Neuronal stem cell (in vitro differentiated cells): ENCODE results near the gene HS3ST4.

Experiments used
- DNase-seq: peaks from one replicate; pipeline ENCODE4 v3.0.0-alpha.2; 2013; ENCODE audit warnings: low spot score
- H2AFZ ChIP-seq: one replicate; pipeline ENCODE4 v1.6.1; 2013; ENCODE audit warnings: mild to moderate bottlenecking, low read length, inconsistent platforms
- H2AK5ac ChIP-seq: 2 replicates; pipeline ENCODE4 v1.6.1; 2013; ENCODE audit warnings: low read depth, mild to moderate bottlenecking, inconsistent platforms, low read length, moderate library complexity, mixed read lengths
- H2BK120ac ChIP-seq: 2 replicates; pipeline ENCODE4 v1.6.1; 2013; ENCODE audit warnings: low read depth, mild to moderate bottlenecking, inconsistent platforms, low read length, moderate library complexity, mixed read lengths
- H2BK12ac ChIP-seq: one replicate; pipeline ENCODE4 v1.6.1; 2013; ENCODE audit warnings: low read length, inconsistent platforms
- H2BK15ac ChIP-seq: 2 replicates; pipeline ENCODE4 v1.6.1; 2013; ENCODE audit warnings: mild to moderate bottlenecking, low read length, inconsistent platforms, mixed read lengths
- H2BK5ac ChIP-seq: one replicate; pipeline ENCODE4 v1.6.1; 2013; ENCODE audit warnings: inconsistent platforms, mild to moderate bottlenecking, low read length, moderate library complexity
- H3K14ac ChIP-seq: one replicate; pipeline ENCODE4 v1.6.1; 2013; ENCODE audit warnings: low read length, inconsistent platforms
- H3K18ac ChIP-seq: 2 replicates; pipeline ENCODE4 v1.6.1; 2013; ENCODE audit warnings: low read length, inconsistent platforms
- H3K23ac ChIP-seq: 2 replicates; pipeline ENCODE4 v1.6.1; 2013; ENCODE audit warnings: low read depth, mild to moderate bottlenecking, mixed read lengths, low read length, inconsistent platforms; ENCODE audit not compliant: poor library complexity
- H3K27ac ChIP-seq: replicated peaks from 3 replicates; pipeline ENCODE4 v1.5.1; 2013; ENCODE audit warnings: low read length, inconsistent platforms
- H3K27me3 ChIP-seq, 3 experiments: 2 replicates each; pipeline ENCODE4 v1.6.1; 2013; ENCODE audit warnings: low read length in 3 of 3, mild to moderate bottlenecking in 2 of 3, inconsistent platforms in 1 of 3, low read depth in 1 of 3, mixed read lengths in 1 of 3, moderate library complexity in 1 of 3; ENCODE audit not compliant: control insufficient read depth in 3 of 3, insufficient read depth in 3 of 3
- H3K36me3 ChIP-seq, 2 donors: replicated peaks in 1 of 2; 2 replicates each; pipeline ENCODE4 v1.6.1; 2013; ENCODE audit warnings: low read length in 2 of 2; ENCODE audit not compliant: control insufficient read depth in 2 of 2, insufficient read depth in 2 of 2
- H3K4ac ChIP-seq: 2 replicates; pipeline ENCODE4 v1.6.1; 2013; ENCODE audit warnings: inconsistent platforms, mild to moderate bottlenecking, low read length, moderate library complexity
- H3K4me1 ChIP-seq, 2 donors: 1 replicate in 1 of 2; 2 replicates in 1 of 2; pipeline ENCODE4 v1.6.1; 2013; ENCODE audit warnings: low read length in 2 of 2, low read depth in 1 of 2; ENCODE audit not compliant: control insufficient read depth in 2 of 2, insufficient read depth in 1 of 2
- H3K4me2 ChIP-seq: one replicate; pipeline ENCODE4 v1.6.1; 2013; ENCODE audit warnings: mild to moderate bottlenecking, low read length, inconsistent platforms; ENCODE audit not compliant: insufficient read depth, poor library complexity, severe bottlenecking
- H3K4me3 ChIP-seq, 2 donors: 2 replicates each; pipeline ENCODE4 v1.5.1; 2013; ENCODE audit warnings: low read length in 2 of 2, mild to moderate bottlenecking in 2 of 2, inconsistent platforms in 1 of 2, moderate library complexity in 1 of 2
- H3K79me1 ChIP-seq: one replicate; pipeline ENCODE4 v1.6.1; 2013; ENCODE audit warnings: low read depth, mild to moderate bottlenecking, inconsistent platforms, low read length, moderate library complexity
- H3K9ac ChIP-seq: one replicate; pipeline ENCODE4 v1.6.1; 2013; ENCODE audit warnings: mild to moderate bottlenecking, low read depth, low read length, inconsistent platforms; ENCODE audit not compliant: poor library complexity
- H3K9me3 ChIP-seq, 2 donors: replicated peaks in 1 of 2; 2 replicates each; pipeline versions ENCODE3 to v1.6.1; 2013; ENCODE audit warnings: low read length in 2 of 2, mild to moderate bottlenecking in 2 of 2, inconsistent platforms in 1 of 2, low read depth in 1 of 2, mixed read lengths in 1 of 2, moderate library complexity in 1 of 2; ENCODE audit not compliant: control insufficient read depth in 2 of 2, insufficient read depth in 1 of 2
- H4K8ac ChIP-seq: one replicate; pipeline ENCODE4 v1.6.1; 2013; ENCODE audit warnings: low read depth, mild to moderate bottlenecking, inconsistent platforms, low read length, moderate library complexity
- H4K91ac ChIP-seq: one replicate; pipeline ENCODE4 v1.6.1; 2013; ENCODE audit warnings: low read length, low read depth, mild to moderate bottlenecking, inconsistent platforms; ENCODE audit not compliant: poor library complexity
- WGBS, 2 donors: extraction: QIAGEN DNeasy Blood & Tissue Kit; methylation state at CpG; one replicate each; pipeline ENCODE4 v1.1.7; 2013; ENCODE audit warnings: missing lambda C conversion rate in 2 of 2, mixed read lengths in 1 of 2; ENCODE audit not compliant: insufficient read length in 2 of 2, insufficient replicate concordance in 1 of 2; ENCODE audit errors: extremely low coverage in 2 of 2; 5-methylcytosine and 5-hydroxymethylcytosine counted together

HS3ST4 gene

GRCh38 chr16:26108836-26109505 lies 417.2 kb downstream of the HS3ST4 start:
- DNase-seq = no peak
- Histone ChIP-seq H3K14ac (no peak overlapping the region), H3K27me3 (no peaks in the 10 kb centered on the region), H2BK5ac (no peak overlapping the region), H3K9me3 (no peaks in the 10 kb centered on the region), H4K8ac (no peak overlapping the region), H2BK120ac (no peak overlapping the region), H3K4me1 (peaks cover 0 to 1% of the 10 kb centered on the region in 2 donors), H3K36me3 (no peaks in the 10 kb centered on the region), H3K23ac (no peak overlapping the region), H3K4me3 (no peak overlapping the region), H3K18ac (peak overlapping the region; percentile 27), H3K4me2 (no peak overlapping the region), H2AK5ac (no peak overlapping the region), H2BK12ac (no peak overlapping the region), H3K9ac (no peak overlapping the region), H3K27ac (no peak overlapping the region), H4K91ac (no peak overlapping the region), H2BK15ac (no peak overlapping the region), H3K79me1 (no peaks in the 10 kb centered on the region), H3K4ac (no peak overlapping the region), H2AFZ (no peak overlapping the region)
- no CpG with 5 or more reads among the region's 13 CpGs for WGBS, 2 donors

DNA sequence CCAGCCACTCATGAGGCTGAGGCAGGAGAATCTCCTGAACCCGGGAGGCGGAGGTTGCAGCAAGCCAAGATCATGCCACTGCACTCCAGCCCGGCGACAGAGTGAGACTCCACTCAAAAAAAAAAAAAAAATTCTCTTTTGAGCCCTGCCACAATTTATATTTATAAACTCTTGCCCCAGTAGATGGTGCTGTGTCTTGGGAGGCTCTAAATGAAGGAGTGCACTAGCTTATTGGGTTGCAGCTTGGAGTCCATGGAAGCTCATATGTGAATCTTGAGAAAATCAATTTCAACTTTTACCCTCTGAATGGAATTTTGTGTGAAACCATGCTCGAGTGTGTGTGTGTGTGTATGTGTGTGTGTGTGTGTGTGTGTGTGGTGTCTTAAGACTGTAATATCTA lies 420.1 kb downstream of the HS3ST4 start:
- no peaks in the 10 kb centered on the region for H3K4me1 ChIP-seq
- no peak overlapping the region for H2BK15ac ChIP-seq
- H2BK5ac ChIP-seq = no peak overlapping the region
- H3K23ac ChIP-seq = no peak overlapping the region
- no peak overlapping the region for H3K9ac ChIP-seq
- DNase-seq = no peak
- no peak overlapping the region for H2BK12ac ChIP-seq
- H3K18ac ChIP-seq = no peak overlapping the region
- H2BK120ac ChIP-seq = no peak overlapping the region
- H3K14ac ChIP-seq = no peak overlapping the region
- no peak overlapping the region for H2AK5ac ChIP-seq
- H3K79me1 ChIP-seq = no peaks in the 10 kb centered on the region
- H2AFZ ChIP-seq = no peak overlapping the region
- H3K27me3 ChIP-seq = no peaks in the 10 kb centered on the region
- no peaks in the 10 kb centered on the region for H3K36me3 ChIP-seq
- no peaks in the 10 kb centered on the region for H3K9me3 ChIP-seq
- no peak overlapping the region for H4K91ac ChIP-seq
- H3K27ac ChIP-seq = no peak overlapping the region
- H3K4me2 ChIP-seq = no peak overlapping the region
- no CpG with 5 or more reads among the region's 5 CpGs for WGBS, 2 donors
- no peak overlapping the region for H3K4me3 ChIP-seq
- no peak overlapping the region for H4K8ac ChIP-seq
- no peak overlapping the region for H3K4ac ChIP-seq

- Histone ChIP-seq H3K79me1 (no peaks in the 10 kb centered on the region), H3K4me1 (peaks cover 0 to 9% of the 10 kb centered on the region in 2 donors), H2BK15ac (no peak overlapping the region), H2BK120ac (no peak overlapping the region), H3K9me3 (no peaks in the 10 kb centered on the region), H3K9ac (no peak overlapping the region), H4K8ac (no peak overlapping the region), H3K36me3 (no peaks in the 10 kb centered on the region), H2AFZ (no peak overlapping the region), H4K91ac (no peak overlapping the region), H3K4ac (no peak overlapping the region), H2AK5ac (no peak overlapping the region), H3K4me3 (no peak overlapping the region), H3K4me2 (no peak overlapping the region), H3K18ac (no peak overlapping the region), H2BK12ac (no peak overlapping the region), H3K27me3 (no peaks in the 10 kb centered on the region), H3K14ac (no peak overlapping the region), H2BK5ac (no peak overlapping the region), H3K27ac (no peak overlapping the region), H3K23ac (no peak overlapping the region)
- no CpG with 5 or more reads among the region's 3 CpGs for WGBS, 2 donors
- peak; percentile 24 for DNase-seq
Measured at GRCh38 chr16:26118575-26118974, 426.8 kb downstream of the HS3ST4 start.

GRCh38 chr16:26120729-26121128 lies 429.0 kb downstream of the HS3ST4 start:
- Histone ChIP-seq H3K23ac (no peak overlapping the region), H3K4ac (no peak overlapping the region)

More at GRCh38 chr16:26120729-26121128, 429.0 kb downstream of the HS3ST4 start:
- Histone ChIP-seq H3K9me3 (no peaks in the 10 kb centered on the region), H2BK120ac (no peak overlapping the region), H2AFZ (no peak overlapping the region), H4K91ac (no peak overlapping the region), H2AK5ac (no peak overlapping the region), H3K4me2 (no peak overlapping the region), H3K27ac (no peak overlapping the region), H3K18ac (no peak overlapping the region), H3K4me1 (peaks cover 0 to 9% of the 10 kb centered on the region in 2 donors), H3K27me3 (no peaks in the 10 kb centered on the region), H2BK12ac (no peak overlapping the region), H4K8ac (no peak overlapping the region), H3K4me3 (no peak overlapping the region), H2BK5ac (no peak overlapping the region), H3K36me3 (no peaks in the 10 kb centered on the region), H3K14ac (no peak overlapping the region), H3K9ac (no peak overlapping the region), H3K79me1 (no peaks in the 10 kb centered on the region), H2BK15ac (no peak overlapping the region)
- WGBS, 2 donors = no CpG with 5 or more reads among the region's 3 CpGs
- no peak for DNase-seq
